ENCODE data around the gene CRACR2A.

Gene CRACR2A

DNA sequence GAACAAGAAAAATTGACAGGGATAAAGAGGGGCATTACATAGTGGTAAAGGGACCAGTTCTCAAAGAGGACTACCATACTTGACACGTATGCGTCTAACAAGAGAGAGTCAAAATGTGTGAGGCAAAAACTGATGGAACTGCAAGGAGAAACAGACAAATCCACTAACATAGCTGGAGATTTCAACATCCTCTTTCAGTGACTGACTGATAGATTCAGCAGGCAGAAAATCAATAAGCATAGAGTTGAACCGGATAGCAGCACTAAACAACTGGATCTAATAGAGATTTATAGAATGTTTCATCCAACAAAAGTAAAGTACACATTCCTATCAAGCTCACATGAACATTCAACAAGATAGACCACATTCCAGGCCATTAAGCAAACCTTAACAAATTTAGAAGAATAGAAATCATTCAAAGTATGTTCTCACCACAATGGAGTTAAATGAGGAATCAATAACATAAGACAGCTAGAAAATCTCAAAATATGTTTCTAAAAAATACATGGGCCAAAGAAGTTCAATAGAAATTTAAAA is 16.1 kb upstream of the CRACR2A start:
- no peak overlapping the region for H3K4me3 ChIP-seq (replicated peaks; ENCODE audit: insufficient read depth, low read length)
- TF ChIP-seq POLR2AphosphoS5 (IDR thresholded peaks at IDR 0.05; ENCODE audit: low read depth) (no peak), REST (IDR thresholded peaks at IDR 0.05; ENCODE audit: insufficient replicate concordance, low read depth) (no peak), SPI1 (IDR thresholded peaks at IDR 0.05; ENCODE audit: borderline replicate concordance, low read depth) (no peak), GABPA (IDR thresholded peaks at IDR 0.05; ENCODE audit: low read depth) (no peak)
- TF ChIP-seq, protein P1, sequence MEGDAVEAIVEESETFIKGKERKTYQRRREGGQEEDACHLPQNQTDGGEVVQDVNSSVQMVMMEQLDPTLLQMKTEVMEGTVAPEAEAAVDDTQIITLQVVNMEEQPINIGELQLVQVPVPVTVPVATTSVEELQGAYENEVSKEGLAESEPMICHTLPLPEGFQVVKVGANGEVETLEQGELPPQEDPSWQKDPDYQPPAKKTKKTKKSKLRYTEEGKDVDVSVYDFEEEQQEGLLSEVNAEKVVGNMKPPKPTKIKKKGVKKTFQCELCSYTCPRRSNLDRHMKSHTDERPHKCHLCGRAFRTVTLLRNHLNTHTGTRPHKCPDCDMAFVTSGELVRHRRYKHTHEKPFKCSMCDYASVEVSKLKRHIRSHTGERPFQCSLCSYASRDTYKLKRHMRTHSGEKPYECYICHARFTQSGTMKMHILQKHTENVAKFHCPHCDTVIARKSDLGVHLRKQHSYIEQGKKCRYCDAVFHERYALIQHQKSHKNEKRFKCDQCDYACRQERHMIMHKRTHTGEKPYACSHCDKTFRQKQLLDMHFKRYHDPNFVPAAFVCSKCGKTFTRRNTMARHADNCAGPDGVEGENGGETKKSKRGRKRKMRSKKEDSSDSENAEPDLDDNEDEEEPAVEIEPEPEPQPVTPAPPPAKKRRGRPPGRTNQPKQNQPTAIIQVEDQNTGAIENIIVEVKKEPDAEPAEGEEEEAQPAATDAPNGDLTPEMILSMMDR (IDR thresholded peaks at IDR 0.05; ENCODE audit: insufficient read depth, low read length) = no peak
- H3K27me3 ChIP-seq (ENCODE audit: insufficient read depth, poor library complexity, severe bottlenecking) = no peaks in the 10 kb centered on the region
- DNase-seq (ENCODE audit: low read depth in 1 of 2, low spot score in 1 of 2) = no peak
- no peak overlapping the region for H3K27ac ChIP-seq (replicated peaks)

GRCh38 chr12:3761116-3761735 is 8.3 kb upstream of the CRACR2A start:
- no peak overlapping the region for H3K27ac ChIP-seq (replicated peaks)
- TF ChIP-seq REST (IDR thresholded peaks at IDR 0.05; ENCODE audit: insufficient replicate concordance, low read depth) (no peak), SPI1 (IDR thresholded peaks at IDR 0.05; ENCODE audit: borderline replicate concordance, low read depth) (no peak), POLR2AphosphoS5 (IDR thresholded peaks at IDR 0.05; ENCODE audit: low read depth) (no peak), GABPA (IDR thresholded peaks at IDR 0.05; ENCODE audit: low read depth) (no peak)
- TF ChIP-seq, protein P1 (IDR thresholded peaks at IDR 0.05; ENCODE audit: insufficient read depth, low read length) = no peak
- H3K4me3 ChIP-seq (replicated peaks; ENCODE audit: insufficient read depth, low read length) = no peak overlapping the region
- DNase-seq (ENCODE audit: low read depth in 1 of 2, low spot score in 1 of 2) = no peak
- H3K27me3 ChIP-seq (ENCODE audit: insufficient read depth, poor library complexity, severe bottlenecking) = no peaks in the 10 kb centered on the region

- TF ChIP-seq GABPA (IDR thresholded peaks at IDR 0.05; ENCODE audit: low read depth) (no peak), POLR2AphosphoS5 (IDR thresholded peaks at IDR 0.05; ENCODE audit: low read depth) (no peak), SPI1 (IDR thresholded peaks at IDR 0.05; ENCODE audit: borderline replicate concordance, low read depth) (peak; percentile 93), REST (IDR thresholded peaks at IDR 0.05; ENCODE audit: insufficient replicate concordance, low read depth) (no peak)
- TF ChIP-seq, protein P1 (IDR thresholded peaks at IDR 0.05; ENCODE audit: insufficient read depth, low read length) = no peak
- peak in 1 of 2 experiments; percentile 21 for DNase-seq (ENCODE audit: low read depth in 1 of 2, low spot score in 1 of 2)
- H3K27me3 ChIP-seq (ENCODE audit: insufficient read depth, poor library complexity, severe bottlenecking) = no peaks in the 10 kb centered on the region
- H3K4me3 ChIP-seq (replicated peaks; ENCODE audit: insufficient read depth, low read length) = no peak overlapping the region
- no peak overlapping the region for H3K27ac ChIP-seq (replicated peaks)
These were observed 7.0 kb upstream of the CRACR2A start for GRCh38 chr12:3759878-3760277.
